ENCODE data around the gene EXOC4.

Gene EXOC4

DNA sequence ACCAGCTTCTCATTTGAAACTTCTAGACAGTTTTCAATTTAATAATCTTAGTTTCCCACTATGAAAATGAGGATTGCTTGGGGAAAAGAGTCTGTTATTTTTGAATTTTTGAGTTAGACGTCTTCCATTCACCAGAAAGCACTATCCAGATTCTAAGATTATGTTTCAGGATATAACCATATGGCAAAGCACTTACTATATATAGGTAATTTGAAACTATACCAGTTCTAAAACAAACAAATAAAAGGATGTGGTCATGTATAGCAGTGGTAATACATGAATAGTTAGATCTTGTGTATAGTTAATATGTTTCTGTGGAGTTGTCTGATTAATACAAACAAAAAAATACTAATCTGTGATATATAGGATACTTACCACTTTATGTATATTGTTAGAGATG is 320.0 kb downstream of the EXOC4 start:
- DNase-seq (ENCODE audit: low spot score): no peak

DNA sequence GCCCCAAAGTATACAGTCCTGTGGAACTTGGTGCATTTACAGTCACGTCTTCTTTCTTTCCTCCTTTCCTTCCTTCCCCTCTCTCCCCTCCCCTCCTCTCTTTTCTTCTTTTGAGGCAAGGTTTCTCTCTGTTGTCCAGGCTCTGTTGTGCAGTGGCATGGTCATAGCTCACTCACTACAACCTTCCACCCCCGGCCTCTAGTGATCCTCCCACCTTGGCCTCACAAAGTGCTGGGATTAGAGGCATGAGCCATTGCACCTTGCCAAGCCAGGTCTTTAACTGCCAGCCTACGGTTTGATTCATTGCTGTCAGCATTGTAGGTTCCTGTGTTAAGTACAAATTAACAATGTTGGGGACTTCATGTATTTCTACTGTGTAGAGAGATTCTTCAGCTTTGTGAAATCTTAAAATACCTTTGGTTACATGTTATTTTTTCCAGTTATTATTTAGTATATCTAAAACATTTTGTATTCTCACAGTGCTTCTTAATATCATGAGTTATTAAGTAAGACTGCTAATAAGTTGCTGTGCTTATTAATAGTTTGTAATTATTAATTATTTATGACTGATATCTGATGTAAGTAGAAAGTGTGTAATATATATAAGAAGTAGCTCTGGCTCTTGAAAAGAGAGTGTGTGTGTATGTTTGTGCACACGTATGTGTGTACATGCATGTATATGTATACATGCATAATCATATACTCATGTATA is 320.8 kb downstream of the EXOC4 start:
- DNase-seq (ENCODE audit: low spot score): no peak

DNA sequence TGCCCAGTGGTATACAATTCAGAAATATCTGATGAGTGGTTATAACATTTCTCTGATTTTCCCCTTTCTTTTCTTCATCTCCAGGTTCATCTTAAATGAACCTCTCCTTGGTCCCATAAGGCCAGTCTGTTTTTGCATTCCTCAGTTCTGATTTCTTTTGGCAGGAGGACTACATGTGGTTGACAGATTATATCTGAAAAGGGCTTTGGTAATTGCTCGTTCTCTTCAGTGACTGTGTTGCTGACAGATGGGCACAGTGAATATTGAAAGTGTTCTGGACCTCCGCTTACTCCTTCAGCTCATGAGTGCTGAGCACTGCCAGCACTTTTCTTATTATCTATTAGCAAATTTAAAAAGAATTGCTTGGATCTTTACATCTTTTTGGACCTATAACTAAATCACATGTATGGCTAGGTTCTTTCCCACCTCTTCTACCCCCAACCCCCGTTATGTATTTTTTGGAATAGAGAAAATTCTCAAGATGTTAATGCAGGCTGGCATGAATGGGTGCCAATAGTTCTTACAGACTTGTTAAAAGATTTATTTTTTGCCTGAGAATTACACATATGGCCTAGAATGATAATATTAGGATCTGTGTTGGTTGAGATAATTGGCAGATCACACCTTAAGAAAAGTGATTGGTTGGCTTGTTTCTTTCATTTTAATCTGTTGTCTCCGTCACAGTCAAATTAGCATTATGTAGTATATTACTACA is 323.0 kb downstream of the EXOC4 start:
- no peak for DNase-seq (ENCODE audit: low spot score)

DNA sequence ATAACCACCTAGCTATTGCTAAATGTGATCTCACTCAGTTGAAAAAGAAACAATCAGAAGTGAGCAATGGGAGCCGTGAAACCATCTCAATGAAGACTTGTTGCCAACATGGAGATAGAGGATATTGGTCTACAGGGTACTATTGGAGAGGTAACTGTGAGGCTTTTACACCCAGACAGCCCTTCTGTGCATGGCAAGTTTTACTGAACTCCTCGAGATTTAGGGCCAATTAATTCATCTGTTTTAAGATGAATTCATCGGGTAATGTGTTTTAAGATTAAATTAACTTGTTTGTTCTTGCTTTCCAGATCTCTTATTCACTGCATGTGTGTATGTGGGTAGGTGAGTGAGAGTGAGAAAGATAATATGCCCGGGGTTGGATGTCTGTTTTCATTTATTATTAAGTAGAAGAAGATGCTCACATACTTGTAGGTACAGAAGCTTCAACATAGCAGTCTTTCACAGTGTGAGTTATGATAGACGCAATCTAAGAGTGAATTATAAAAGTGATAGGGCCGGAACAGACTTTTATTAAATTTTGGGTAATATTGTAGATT is 323.8 kb downstream of the EXOC4 start:
- no peak for DNase-seq (ENCODE audit: low spot score)

- DNase-seq (ENCODE audit: low spot score): no peak
These were observed 330.1 kb downstream of the EXOC4 start for GRCh38 chr7:133582766-133583523.

DNA sequence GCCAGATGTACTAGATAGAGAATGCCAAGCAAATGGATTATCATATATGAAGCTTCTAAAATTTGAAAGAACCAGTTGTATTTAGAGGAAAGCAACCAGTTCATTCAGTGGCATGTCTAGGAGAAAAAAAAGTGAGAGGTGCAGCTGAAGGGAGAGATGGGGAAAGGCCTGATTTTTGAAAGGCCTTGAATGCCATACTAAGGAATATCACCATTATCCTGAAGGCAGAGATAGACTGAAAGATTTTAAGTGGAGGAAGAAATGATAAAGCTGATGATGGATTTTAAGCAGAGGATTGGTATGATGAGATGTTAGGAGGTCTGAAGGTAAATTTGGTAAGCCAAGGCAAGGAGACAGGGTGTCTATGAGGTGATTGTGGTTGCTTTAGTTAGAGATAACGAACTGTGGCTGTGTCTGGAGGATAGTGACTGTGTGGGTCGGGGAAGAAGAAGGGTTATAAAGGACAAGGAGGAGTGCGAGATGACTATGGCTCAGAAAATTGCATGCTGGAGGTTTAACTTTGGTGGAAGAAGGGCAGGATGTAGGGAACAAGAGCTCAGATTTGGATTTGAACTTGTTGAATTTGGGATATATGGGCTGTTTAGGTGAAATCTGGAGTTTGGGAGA is 330.8 kb downstream of the EXOC4 start:
- no peak for DNase-seq (ENCODE audit: low spot score)

DNA sequence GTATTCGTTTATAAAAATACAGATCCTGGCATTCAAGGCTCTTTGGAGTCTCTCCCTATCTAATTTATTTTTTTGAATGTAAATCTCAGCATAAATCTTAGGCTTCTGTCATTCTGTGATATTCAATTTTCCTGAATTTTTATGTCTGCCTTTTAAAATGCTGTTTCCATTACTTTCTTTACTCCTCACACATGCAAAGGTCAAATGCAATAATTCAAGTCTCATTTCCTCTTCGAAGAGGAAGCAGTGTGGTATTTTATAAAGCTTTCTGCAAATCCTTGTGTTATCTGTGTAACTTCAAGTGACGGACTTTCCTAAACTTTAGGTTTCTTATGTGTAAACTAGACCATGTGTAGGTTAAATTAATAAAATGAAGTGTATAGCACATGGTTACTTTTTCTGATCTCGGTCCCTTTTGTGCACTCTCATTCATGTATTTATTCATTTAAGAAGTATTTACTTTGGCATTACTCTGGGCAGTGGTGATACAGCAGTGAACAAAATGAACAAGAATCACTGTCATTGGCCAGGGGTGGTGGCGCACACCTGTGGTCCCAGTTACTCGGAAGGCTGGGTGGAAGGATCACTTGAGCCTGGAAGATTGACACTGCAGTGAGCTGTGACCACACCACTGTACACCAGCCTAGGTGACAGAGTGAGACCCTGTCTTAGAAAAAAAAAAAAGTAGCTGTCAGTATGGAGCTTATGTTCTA is 332.2 kb downstream of the EXOC4 start:
- DNase-seq (ENCODE audit: low spot score): no peak

GRCh38 chr7:133586253-133586652 is 333.4 kb downstream of the EXOC4 start:
- no peak for DNase-seq (ENCODE audit: low spot score)

- DNase-seq (ENCODE audit: low spot score): no peak
These were observed 335.0 kb downstream of the EXOC4 start for GRCh38 chr7:133587903-133588302.

DNA sequence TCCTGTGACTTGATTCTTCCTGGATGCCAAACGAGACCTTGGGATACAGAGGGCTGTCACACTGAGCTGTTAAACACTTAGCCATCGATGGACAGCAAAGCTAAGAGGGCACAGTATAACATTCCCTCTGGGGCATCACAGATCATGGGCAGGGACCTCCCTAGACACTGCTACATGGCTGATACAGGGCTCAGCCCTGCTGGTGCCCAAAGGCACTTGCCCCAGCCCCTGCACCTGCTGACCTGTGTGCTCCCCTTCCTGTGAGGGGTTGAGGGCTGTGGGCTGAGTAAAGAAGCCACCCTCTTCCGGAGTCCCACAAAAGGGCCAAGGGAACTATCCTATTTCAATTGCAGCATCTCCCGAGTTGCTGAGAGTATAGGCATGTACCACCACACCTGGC is 337.9 kb downstream of the EXOC4 start:
- no peak for DNase-seq (ENCODE audit: low spot score)

DNA sequence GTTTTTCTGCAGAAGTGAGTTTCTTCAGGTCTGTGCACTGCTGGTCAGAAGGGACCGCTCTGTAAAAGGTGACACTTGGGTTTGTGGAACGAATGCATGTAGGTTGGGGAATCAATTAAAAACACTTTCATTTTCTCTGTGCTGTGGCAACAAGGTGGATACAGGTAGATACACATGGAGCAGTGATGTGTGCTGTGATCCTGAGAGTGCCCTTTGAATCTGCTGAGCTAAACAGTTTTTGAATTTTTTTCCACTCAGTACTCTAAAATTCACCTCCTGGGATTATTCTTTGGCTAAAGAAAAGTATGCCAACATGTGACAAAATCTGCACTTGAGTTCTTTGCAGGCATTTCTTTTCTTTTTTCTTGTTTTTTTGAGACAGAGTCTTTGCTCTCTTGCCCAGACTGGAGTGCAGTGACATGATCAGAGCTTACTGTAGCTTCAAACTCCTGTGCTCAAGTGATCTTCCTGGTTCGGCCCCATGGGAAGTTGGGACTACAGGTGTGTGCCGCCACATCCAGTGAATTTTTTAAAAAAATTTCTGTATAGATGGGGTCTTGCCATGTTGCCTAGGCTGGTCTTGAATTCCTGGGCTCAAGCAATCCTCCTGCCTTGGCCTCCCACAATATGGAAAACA is 338.9 kb downstream of the EXOC4 start:
- no peak for DNase-seq (ENCODE audit: low spot score)

DNA sequence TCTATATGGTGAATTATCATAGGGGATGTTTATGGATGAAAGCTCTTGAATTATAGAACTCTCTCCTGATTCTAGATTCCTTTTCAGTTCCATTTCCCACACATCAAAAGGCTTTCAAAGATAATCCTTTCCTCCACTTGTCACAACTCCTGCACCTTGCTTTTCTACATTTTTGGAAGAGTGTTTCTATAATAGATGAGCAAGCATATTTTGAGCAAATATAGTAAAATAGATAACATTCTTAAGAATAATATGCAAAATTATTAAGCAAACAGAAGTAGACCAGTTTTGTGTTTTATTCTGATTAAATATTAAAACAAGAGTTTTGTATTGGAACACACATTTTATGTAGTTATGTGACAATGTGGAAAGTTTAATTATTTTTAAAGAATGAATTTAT is 340.7 kb downstream of the EXOC4 start:
- no peak for DNase-seq (ENCODE audit: low spot score)

DNA sequence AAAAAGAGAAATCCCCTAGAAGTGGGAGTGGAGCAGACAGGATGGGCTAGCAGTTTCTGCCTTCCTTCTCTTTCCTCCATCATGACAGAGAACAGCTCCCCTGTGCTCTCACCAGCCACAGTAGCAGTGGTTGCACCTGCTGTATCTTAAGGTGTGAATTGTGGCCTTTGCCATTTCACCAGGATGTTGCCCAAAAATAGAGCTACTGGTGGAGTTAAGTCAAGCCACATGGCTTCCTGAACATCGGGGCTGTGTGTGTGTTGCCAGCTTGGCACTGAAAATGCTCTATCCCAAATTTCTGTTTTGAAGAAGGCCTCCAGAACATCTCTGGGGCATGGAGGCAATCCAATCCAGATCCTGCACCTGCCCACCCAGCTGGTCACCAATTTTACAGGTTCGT is 348.7 kb downstream of the EXOC4 start:
- DNase-seq (ENCODE audit: low spot score): no peak

GRCh38 chr7:133602291-133602690 is 349.4 kb downstream of the EXOC4 start:
- no peak for DNase-seq (ENCODE audit: low spot score)

GRCh38 chr7:133606991-133607390 is 354.1 kb downstream of the EXOC4 start:
- DNase-seq (ENCODE audit: low spot score): no peak

GRCh38 chr7:133609806-133610205 is 356.9 kb downstream of the EXOC4 start:
- no peak for DNase-seq (ENCODE audit: low spot score)

- DNase-seq (ENCODE audit: low spot score): no peak
These were observed 359.1 kb downstream of the EXOC4 start for GRCh38 chr7:133611955-133612354.

- no peak for DNase-seq (ENCODE audit: low spot score)
These were observed 360.4 kb downstream of the EXOC4 start for GRCh38 chr7:133613250-133613790.

GRCh38 chr7:133614251-133614650 is 361.4 kb downstream of the EXOC4 start:
- no peak for DNase-seq (ENCODE audit: low spot score)

DNA sequence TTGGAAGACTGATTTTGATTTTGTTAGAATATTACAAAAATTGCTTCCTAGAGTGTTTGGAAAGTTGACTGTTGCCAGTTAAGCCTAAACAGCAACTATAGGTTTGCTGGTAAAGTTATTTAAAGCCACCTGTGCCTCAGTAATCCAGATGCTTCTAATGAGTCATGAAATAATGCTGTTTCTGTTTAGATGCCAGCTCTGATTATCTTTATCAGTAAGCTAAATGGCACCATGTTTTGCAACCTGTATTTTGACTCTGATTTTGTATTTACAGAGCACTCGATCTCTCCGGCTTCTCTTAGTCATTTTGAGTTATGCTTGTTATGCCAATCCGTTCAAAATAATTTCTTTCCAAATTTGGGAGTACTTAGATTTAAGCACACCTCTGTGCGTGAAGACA is 366.1 kb downstream of the EXOC4 start:
- no peak for DNase-seq (ENCODE audit: low spot score)

DNA sequence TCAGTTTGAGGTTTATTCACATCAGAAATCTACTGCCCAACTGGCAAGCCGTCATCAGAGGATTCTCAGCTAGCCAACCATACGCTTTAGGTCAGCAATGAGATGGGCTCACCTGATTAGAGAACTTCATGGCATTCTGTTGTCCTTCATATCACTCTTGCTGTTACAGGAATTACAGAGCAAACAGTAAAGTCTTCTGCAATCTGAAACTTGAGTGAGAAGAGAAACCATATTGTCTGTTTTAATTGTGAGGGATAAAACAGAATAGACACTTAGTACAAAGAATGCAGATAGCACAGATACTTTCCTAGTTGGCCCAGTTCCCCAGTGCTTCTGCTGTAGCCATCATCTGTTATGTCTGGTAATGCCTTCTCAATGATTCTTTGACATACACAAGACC is 366.6 kb downstream of the EXOC4 start:
- DNase-seq (ENCODE audit: low spot score): no peak

Measured in globus pallidus (tissue), 1 donor.